Ishikawa (cell line): ENCODE results near the gene DKK1.

Source experiments
- CEBPB ChIP-seq: IDR thresholded peaks from 2 replicates; pipeline ENCODE4 v1.6.1; 2012
- CREB1 ChIP-seq: IDR thresholded peaks from 2 replicates; pipeline ENCODE4 v1.6.1; 2012; ENCODE audit warnings: low read depth
- RAD21 ChIP-seq: IDR thresholded peaks from 2 replicates; pipeline ENCODE4 v1.6.1; 2012; ENCODE audit warnings: low read depth
- TAF1 ChIP-seq: IDR thresholded peaks from 2 replicates; pipeline ENCODE4 v1.6.1; 2012; ENCODE audit warnings: low read depth, mild to moderate bottlenecking
- YY1 ChIP-seq: IDR thresholded peaks from 2 replicates; pipeline ENCODE4 v1.6.1; 2012; ENCODE audit warnings: low read depth
- TF ChIP-seq, protein P1 (sequence below): IDR thresholded peaks from 2 replicates; pipeline ENCODE4 v1.6.1; 2012

DNA sequence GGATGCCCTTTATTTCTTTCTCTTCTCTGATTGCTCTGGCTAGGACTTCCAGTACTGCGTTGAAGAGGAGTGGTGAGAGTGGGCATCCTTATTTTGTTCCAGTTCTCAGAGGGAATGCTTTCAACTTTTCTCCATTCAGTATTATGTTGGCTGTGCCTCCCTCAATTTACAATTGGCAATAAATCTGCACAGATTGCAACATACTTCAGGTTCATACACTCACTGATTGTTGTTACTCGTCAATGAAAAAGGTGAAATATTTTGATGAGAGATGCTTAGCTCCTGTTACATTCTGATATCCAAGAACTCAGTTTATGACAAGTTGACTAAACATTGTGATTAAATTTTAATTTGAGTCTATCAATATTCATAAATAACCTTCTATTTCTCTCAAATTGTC lies 37.9 kb upstream of the DKK1 start:
- TF ChIP-seq RAD21 (no peak), TAF1 (no peak), YY1 (no peak), CREB1 (no peak), CEBPB (no peak)
- TF ChIP-seq, protein P1, sequence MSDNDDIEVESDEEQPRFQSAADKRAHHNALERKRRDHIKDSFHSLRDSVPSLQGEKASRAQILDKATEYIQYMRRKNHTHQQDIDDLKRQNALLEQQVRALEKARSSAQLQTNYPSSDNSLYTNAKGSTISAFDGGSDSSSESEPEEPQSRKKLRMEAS, result no peak
